SK-MEL-5 (cell line): ENCODE measurements around the gene FAM83F. TPM values are rescaled to one million over a fixed set of nuclear protein-coding genes. Genes with fewer than 3 reads are reported as not detected.
A peak's percentile ranks its signal among the peaks of the same experiment; 100 is the strongest.
"Not testable (repeated sequence)": the region's sequence is repeated elsewhere in the genome, so short reads cannot be mapped to it uniquely, and the experiment has no call there.

Source experiments
- DNase-seq: peaks from one replicate; pipeline ENCODE4 v3.0.0-alpha.2; 2016; ENCODE audit warnings: low read depth, low spot score
- in situ Hi-C: cut with HindIII; loops from 2 replicates; pipeline ENCODE4 v1.10.0; 2016; ENCODE audit warnings: low sequenced_read_pairs, high pct_unique_total_duplicates, low pct_unique_long_range_greater_than_20kb
- polyA plus RNA-seq, 2 experiments: library from polyadenylated mRNA; depleted of rRNA; stranded (reverse); fragments of >200 nt; gene quantifications; 2 replicates each; pipeline ENCODE4 v1.2.3, GENCODE V29; 2015
- total RNA-seq: library from RNA; depleted of rRNA; stranded (reverse); fragments of >200 nt; shearing (Covaris generic); gene quantifications from 2 replicates; pipeline ENCODE4 v1.2.3, GENCODE V29; 2014; rRNA removed

Gene FAM83F
- total RNA-seq, result not detected in 2 replicates
- not detected in 2 replicates for polyA plus RNA-seq (2015; cell fraction: cytosol; rRNA removed)
- polyA plus RNA-seq (2015; cell fraction: nucleus; rRNA removed), result not detected in 2 replicates

- in situ Hi-C loops, result no loop called here
- no peak for DNase-seq
Measured at GRCh38 chr22:39994566-39995392, at the start of gene FAM83F. Gene FAM83F (plus strand): TSS chr22:39994954. CDS start chr22:39995043, 89 bp downstream.

DNA sequence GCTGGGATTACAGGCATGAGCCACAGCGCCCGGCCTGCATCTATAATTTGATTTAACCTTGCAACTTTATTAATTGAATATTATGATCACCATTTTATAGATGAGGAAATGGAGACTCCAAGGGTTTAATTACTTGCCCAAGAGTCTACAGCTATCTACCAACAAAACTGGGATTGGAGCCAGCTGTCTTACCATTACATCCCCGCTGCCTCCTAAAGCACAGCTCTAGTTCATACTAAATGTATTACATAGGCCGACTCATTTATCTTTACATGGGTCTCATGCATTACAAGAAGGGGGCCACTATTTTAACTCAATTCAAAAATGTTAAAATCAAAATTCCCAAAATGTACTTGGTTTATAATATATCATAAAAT, 48.6 kb upstream of the FAM83F start:
- DNase-seq, result no peak
- in situ Hi-C loops, result no loop called here

- DNase-seq, result peak; percentile 95
- in situ Hi-C loops, result no loop called here
Measured at GRCh38 chr22:39946503-39947219, 48.1 kb upstream of the FAM83F start.

- DNase-seq, result no peak
- in situ Hi-C loops, result no loop called here
Measured at GRCh38 chr22:39947220-39948216, 47.2 kb upstream of the FAM83F start.

DNA sequence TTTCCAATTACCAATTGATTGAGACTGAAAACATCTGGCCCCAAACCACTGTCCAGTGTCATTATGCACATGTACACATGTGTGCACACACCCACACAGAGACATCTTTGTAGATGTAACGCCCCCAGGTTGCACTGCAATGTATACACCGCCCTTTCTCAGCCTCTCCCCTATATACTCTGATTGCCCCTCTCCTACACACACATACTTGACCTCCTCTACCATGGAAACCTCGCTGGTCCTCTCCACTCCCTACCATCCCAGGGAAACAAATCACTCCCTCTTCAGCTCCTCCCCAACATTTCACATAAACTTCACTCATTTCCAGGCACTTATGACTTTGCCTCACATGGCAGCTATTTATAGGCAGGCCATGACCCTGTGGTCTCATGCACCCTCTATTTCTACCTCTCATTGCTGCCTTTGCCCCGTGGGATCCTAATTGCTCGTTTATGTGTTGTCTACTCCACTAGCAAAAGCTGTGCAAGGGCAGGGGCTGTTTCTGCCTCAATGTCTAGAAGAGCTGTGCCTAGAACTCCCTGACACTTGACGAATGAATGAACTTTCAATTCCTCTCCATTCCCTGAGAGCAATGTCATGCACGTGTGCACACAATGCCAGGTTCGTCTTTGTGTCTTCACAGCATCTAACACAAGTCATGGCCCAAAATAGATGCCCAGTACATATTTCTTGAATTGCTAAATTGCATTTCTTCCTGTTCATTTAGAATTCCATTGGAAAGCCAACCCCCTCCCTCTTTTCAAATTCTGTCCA, 44.6 kb upstream of the FAM83F start:
- in situ Hi-C loops, result no loop called here
- DNase-seq, result peak; percentile 38

- DNase-seq, in situ Hi-C loops: not testable (repeated sequence)
Measured at GRCh38 chr22:39951603-39952293, 43.0 kb upstream of the FAM83F start.

DNA sequence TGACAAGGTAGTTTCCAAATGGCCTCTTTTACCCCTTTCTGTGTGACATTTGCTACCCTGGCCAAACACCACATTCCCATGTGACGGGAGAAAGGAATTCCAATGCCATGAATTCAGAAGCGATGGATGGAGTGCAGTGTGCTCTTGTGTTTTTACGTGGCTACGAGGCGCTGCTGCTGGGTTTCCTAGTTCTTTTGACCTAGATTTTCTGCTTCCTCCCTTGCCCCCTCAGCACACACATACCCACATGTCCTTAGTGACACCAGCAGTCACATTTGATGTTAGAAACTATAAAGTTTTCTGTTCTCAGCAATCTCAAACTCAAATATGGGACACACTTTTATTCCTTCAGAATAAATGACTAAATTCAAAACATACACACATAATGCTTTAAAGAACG, 42.4 kb upstream of the FAM83F start:
- in situ Hi-C loops, result no loop called here
- no peak for DNase-seq

GRCh38 chr22:39953101-39953500, 41.7 kb upstream of the FAM83F start:
- in situ Hi-C loops, result no loop called here
- no peak for DNase-seq

DNA sequence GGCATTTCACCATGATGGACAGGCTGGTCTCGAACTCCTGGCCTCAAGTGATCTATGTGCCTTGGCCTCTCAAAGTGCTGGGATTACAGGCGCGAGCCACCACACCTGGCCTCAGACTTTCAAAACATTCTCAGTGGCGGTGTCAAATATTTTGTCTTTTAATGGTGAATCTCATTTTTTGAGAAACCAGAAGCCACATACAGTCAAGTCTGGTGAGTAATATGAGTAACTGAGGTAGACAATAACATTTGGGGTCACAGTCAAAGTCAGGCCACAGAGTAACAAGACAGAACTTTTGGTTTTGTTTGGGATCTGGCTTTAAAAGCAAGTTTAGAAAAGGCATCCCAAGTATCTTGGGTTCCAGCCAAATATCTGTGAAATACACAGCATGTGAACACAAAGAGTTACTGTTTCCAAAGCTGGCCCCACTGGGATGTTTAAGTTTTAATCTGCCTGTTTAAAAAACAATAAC, 40.1 kb upstream of the FAM83F start:
- peak; percentile 91 for DNase-seq
- in situ Hi-C loops, result no loop called here

- in situ Hi-C loops, result no loop called here
- no peak for DNase-seq
Measured at GRCh38 chr22:39955675-39956074, 39.1 kb upstream of the FAM83F start.

DNA sequence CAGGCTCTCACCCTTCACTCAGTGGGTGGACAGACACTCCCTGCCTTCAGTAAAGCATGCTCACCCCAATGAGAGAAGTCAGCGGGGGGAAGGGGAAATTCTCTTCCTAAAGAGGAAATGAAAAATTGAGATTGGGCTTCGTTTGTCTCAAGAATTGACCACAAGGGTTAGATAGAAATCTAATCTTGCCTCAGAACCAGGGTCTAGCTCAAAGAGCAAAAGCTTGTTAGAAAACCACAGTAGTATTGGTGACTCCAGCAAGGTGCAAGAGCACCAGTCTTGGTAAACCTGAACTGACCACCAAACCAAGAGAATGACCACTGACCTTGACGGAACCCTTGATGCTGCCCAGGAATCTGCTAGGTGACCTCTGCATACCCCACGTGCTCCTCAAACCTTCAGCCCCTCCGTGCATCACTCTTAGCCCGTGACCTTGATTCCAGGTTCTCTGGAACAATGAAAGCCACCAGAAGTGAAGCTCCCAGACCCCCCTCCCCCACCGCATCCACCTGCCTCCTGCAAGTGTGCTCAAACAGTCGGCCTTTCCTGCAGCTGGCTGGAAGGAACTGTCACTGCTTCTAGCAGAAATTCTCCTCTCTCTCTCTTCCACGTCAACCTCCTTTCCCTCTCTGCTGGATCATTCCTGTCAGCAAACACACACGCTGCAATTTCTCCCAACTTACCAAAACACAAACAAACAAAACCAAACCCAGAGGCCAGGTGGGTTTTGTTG, 37.7 kb upstream of the FAM83F start:
- in situ Hi-C loops, result no loop called here
- DNase-seq, result no peak

DNA sequence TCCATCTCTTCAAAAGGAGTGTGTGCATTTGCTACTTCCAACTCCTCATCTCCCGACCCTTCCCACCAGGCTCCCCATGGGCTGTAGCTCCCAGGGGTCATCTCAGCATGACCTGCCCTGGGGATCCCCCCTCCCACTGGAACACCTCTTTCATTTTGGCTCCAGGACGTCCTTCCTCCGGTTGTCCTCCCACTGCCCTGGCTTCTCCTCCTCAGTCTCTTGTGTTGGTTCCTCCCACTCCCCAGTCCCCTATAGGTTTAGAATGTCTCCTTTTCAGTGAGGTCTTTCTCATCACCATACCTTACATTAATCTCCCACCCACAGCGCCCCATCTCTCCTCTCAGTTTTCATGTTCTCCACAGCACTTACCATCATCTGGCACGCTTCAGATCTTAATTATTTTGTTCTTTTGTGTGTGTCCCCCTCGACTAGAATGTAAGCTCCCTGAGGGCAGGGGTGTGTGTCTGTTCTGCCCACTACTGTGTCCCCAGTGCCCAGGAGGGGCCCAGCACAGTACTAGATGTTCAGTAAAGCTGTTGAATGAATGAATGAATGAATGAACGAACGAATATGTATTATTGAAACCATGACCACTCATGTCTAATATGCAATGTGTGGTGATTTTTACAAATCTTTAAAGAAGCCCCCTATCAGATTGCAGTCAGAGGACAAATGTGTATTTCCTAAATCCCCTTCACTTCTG, 36.6 kb upstream of the FAM83F start:
- in situ Hi-C loops, result no loop called here
- no peak for DNase-seq

- in situ Hi-C loops, result no loop called here
- no peak for DNase-seq
Measured at GRCh38 chr22:39958949-39959639, 35.7 kb upstream of the FAM83F start.

- peak; percentile 22 for DNase-seq
- in situ Hi-C loops, result no loop called here
Measured at GRCh38 chr22:39959640-39960447, 34.9 kb upstream of the FAM83F start, which contains the start of gene TMA7B. Gene TMA7B (plus strand): TSS chr22:39960397. CDS start chr22:39964375, 3,978 bp downstream.
